Measurements from ENCODE around the gene DAB2IP.
"Not testable (repeated sequence)": the region's sequence is repeated elsewhere in the genome, so short reads cannot be mapped to it uniquely, and the experiment has no call there.

The DAB2IP gene

GRCh38 chr9:121727295-121728020, 76.0 kb downstream of the DAB2IP start:
- no peak for DNase-seq (ENCODE audit: low read depth in 2 of 2)

DNA sequence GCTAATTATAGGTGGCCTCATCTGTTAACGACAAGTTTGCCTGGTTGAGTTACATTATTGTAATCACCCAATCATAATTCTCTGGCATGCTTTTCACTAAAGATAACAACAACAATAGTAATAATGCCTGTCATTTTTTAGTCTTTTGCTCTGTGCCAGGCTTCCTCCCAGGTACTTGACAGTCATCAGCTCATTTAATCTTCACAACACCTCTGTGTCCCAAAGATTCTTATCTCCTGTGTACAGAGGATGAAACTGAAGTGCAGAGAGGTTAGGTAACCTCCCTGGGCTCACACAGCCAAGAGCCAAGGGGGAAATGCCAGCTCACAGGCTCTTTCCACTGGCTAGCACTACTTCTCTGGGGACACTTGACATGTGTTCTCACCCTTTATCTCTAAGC, 77.5 kb downstream of the DAB2IP start:
- no peak for DNase-seq (ENCODE audit: low read depth in 2 of 2)

GRCh38 chr9:121729769-121730562, 78.5 kb downstream of the DAB2IP start:
- no peak for DNase-seq (ENCODE audit: low read depth in 2 of 2)

DNA sequence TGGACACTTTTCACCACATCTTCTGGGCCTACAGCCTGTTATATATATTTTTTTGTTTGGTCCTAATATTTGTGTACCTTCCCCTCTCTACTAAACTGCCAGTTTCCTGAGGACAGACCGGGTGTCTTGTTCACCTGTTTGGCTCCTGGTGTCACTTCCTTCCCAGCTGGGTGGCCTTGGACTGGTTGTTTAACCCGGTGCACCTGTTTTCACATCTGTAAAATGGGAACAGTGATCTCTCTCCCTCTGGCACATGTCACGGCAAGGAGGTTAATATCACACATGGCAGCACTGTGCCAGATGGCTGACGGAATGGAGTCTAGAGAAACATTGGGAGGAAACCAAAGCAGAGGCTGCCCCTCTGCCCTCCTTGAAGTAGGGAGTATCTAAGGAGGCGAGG, 79.7 kb downstream of the DAB2IP start:
- DNase-seq (ENCODE audit: low read depth in 2 of 2): no peak

GRCh38 chr9:121731919-121732318, 80.5 kb downstream of the DAB2IP start:
- DNase-seq (ENCODE audit: low read depth in 2 of 2): no peak

DNA sequence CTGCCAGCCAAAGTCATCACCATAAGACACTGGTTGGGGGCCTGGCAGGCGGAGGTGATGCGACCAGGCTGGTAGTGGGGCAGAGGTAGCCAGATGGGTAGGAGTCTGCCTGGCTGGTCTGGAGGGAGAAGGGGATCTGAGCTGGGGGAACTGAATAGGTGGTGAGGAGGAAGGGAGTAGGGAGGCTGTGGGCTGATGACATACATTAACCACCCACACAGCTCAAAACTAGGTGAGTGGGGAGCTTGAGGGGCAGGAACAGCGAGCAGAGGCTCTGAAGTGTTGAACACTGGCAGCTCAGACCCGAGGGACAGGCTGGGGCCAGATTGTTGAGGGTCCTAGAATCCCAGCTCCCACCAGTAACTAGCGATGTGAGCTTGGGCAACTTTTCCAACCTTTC, 81.0 kb downstream of the DAB2IP start:
- no peak for DNase-seq (ENCODE audit: low read depth in 2 of 2)

- DNase-seq (ENCODE audit: low read depth in 2 of 2): no peak
These were observed 81.5 kb downstream of the DAB2IP start for GRCh38 chr9:121732886-121733285.

GRCh38 chr9:121734465-121734864, 83.0 kb downstream of the DAB2IP start:
- DNase-seq (ENCODE audit: low read depth in 2 of 2): no peak

- DNase-seq (ENCODE audit: low read depth in 2 of 2): no peak
These were observed 83.8 kb downstream of the DAB2IP start for GRCh38 chr9:121735065-121735792.

DNA sequence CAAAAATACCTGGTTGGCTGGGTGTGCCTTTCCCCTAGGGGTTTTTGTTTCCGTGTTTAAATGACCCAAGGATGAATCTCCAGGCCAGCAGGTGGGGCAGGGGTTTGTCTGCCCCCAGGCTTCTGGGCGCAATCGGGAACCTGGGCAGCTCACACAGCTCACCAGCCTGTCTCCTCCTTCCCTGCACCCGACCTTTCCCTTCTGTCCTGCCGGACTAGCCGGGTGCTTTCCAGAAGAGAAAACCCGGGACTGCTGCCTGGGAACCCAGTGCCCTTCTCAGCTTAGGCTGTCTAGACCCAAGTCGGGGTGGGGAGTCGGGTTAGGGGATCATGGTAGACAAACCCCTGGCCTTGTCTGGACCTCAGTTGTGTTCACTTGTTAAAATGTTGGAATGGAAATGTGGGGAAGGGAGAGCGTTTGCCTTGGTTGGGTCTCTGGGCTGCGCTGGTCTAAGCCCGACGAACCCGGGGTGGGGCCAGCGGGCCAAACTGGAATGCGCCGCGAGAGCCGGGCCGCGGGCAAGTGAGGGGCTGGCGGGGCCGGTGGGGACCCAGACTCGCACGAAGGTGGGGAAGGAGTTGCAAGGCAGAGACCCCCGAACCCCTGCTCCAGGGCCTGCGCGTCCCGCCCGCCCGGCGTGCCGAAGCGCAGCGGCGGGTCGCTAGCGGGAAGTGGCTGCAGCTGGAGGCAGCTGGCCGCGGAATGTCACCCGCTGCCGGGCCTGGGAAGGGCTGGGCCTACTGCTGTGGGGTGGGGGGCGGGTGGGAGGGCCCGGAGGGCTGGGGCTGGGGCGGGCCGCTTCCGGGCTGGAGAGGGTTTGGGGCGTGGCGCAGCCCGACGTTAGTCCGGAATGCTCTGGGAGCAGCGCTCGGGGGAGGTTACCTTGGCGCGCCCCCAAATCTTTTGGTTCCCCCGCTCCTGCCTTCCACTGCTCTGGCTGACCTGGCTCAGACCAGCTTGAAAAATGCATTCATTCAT, 84.6 kb downstream of the DAB2IP start:
- no peak for DNase-seq (ENCODE audit: low read depth in 2 of 2)

DNA sequence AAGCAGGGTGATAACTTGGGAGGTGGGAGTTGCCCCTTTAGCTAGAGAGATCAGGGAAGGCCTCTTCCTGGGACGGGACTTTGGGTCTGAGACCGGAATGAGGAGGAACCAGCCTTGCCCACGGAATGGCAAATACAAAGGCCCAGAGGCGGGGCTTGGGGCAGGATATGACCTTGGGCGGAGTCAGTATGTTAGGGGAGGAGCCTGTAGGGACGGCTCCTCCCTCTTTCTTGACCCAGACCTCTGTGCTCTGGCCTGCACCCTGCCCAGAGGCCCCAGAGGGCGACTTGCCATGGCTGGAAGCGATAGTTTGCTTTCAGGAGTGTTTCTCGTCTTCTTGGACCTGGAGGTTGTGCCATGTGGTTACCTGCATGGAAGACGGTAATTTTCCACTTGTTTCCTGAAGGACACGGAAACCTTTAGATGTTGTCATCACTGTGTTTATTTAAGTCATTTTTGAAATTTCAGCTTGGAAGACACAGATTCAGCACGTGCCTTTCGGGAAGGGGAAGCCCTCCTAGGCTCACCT, 85.6 kb downstream of the DAB2IP start:
- no peak for DNase-seq (ENCODE audit: low read depth in 2 of 2)

- no peak for DNase-seq (ENCODE audit: low read depth in 2 of 2)
These were observed 86.1 kb downstream of the DAB2IP start for GRCh38 chr9:121737481-121737931.

DNA sequence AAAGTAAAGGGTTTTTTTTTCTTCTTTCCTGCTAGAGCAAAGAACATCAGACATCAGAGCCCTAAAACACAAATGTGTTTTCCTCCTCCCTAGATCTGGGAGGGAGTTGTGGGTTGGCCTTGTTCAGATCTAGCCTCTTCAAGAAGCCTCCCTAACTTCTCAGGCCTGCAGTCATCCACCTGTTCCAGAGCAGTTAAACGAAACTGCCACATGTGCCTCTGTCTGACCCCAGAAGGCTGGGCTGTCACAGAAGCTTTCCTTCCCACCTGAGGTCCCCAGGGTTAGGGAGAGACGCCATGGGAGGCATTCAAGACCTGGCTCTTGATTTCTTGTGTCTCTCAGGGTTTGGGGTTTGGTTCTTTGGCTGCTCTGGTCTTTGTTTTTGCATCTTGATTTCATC, 87.0 kb downstream of the DAB2IP start:
- DNase-seq (ENCODE audit: low read depth in 2 of 2): no peak

DNA sequence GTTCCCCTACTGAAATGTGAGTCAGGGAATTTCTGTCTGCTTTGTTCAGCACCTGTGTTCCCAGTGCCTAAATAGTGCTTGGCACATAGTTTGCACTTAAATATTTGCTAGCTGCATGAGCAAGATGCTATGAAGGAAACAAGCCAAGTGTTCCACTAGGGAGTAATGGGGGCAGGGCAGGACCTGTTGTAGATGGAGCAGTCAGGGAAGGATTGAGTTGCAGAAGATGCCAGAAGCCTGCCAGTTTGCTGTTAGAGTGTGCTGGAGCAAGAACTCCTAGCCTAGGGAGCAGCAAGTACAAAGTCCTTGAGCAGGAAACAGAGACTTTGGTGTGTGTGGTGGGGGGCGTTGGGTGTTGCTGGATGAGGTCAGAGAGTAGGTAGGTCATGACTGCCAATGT, 87.5 kb downstream of the DAB2IP start:
- DNase-seq (ENCODE audit: low read depth in 2 of 2): no peak

GRCh38 chr9:121739971-121740370, 88.5 kb downstream of the DAB2IP start:
- no peak for DNase-seq (ENCODE audit: low read depth in 2 of 2)

GRCh38 chr9:121741228-121741918, 89.9 kb downstream of the DAB2IP start:
- DNase-seq (ENCODE audit: low read depth in 2 of 2): no peak

GRCh38 chr9:121741919-121742283, 90.5 kb downstream of the DAB2IP start:
- DNase-seq (ENCODE audit: low read depth in 2 of 2): not testable (repeated sequence)

GRCh38 chr9:121742923-121743322, 91.5 kb downstream of the DAB2IP start:
- DNase-seq (ENCODE audit: low read depth in 2 of 2): no peak

GRCh38 chr9:121743441-121744001, 92.1 kb downstream of the DAB2IP start:
- no peak for DNase-seq (ENCODE audit: low read depth in 2 of 2)

- DNase-seq (ENCODE audit: low read depth in 2 of 2): no peak
These were observed 92.7 kb downstream of the DAB2IP start for GRCh38 chr9:121744002-121744686.
